ENCODE data around the gene SPOUT1.
"Not testable (repeated sequence)": the region's sequence is repeated elsewhere in the genome, so short reads cannot be mapped to it uniquely, and the experiment has no call there.

SPOUT1 gene

GRCh38 chr9:128809036-128809599, 20.5 kb downstream of the SPOUT1 start:
- DNase-seq, result no peak

GRCh38 chr9:128808543-128808942, 21.1 kb downstream of the SPOUT1 start:
- DNase-seq, result no peak

- no peak for DNase-seq
Measured at GRCh38 chr9:128807827-128808226, 21.8 kb downstream of the SPOUT1 start.

GRCh38 chr9:128805661-128806060, 23.9 kb downstream of the SPOUT1 start:
- no peak for DNase-seq

GRCh38 chr9:128802482-128802881, 27.1 kb downstream of the SPOUT1 start:
- DNase-seq, result no peak

GRCh38 chr9:128800061-128800460, 29.5 kb downstream of the SPOUT1 start:
- no peak for DNase-seq

- no peak for DNase-seq
Measured at GRCh38 chr9:128798896-128799295, 30.7 kb downstream of the SPOUT1 start.

- DNase-seq, result not testable (repeated sequence)
Measured at GRCh38 chr9:128794961-128795360, 34.6 kb downstream of the SPOUT1 start.

- DNase-seq, result no peak
Measured at GRCh38 chr9:128792978-128793686, 36.5 kb downstream of the SPOUT1 start.

GRCh38 chr9:128792134-128792533, 37.5 kb downstream of the SPOUT1 start:
- DNase-seq, result no peak

GRCh38 chr9:128790536-128790935, 39.1 kb downstream of the SPOUT1 start:
- DNase-seq, result no peak

- no peak for DNase-seq
Measured at GRCh38 chr9:128788445-128788844, 41.1 kb downstream of the SPOUT1 start.

- DNase-seq, result no peak
Measured at GRCh38 chr9:128787659-128788058, 41.9 kb downstream of the SPOUT1 start.

- DNase-seq, result peak; percentile 89
Measured at GRCh38 chr9:128786681-128787601, 42.7 kb downstream of the SPOUT1 start, which contains the start of gene TBC1D13. Gene TBC1D13 (plus strand): TSS chr9:128787253. CDS start chr9:128787354, 101 bp downstream.

- no peak for DNase-seq
Measured at GRCh38 chr9:128785427-128785826, 44.2 kb downstream of the SPOUT1 start.

GRCh38 chr9:128782669-128783068, 46.9 kb downstream of the SPOUT1 start:
- DNase-seq, result no peak

- DNase-seq, result no peak
Measured at GRCh38 chr9:128781187-128782070, 48.2 kb downstream of the SPOUT1 start.

GRCh38 chr9:128780093-128780492, 49.5 kb downstream of the SPOUT1 start:
- not testable (repeated sequence) for DNase-seq

GRCh38 chr9:128774804-128775203, 54.8 kb downstream of the SPOUT1 start:
- DNase-seq, result no peak

GRCh38 chr9:128773049-128773448, 56.5 kb downstream of the SPOUT1 start:
- no peak for DNase-seq

- peak; percentile 97 for DNase-seq
Measured at GRCh38 chr9:128771745-128772519, 57.7 kb downstream of the SPOUT1 start, which contains the start of gene ZER1. Gene ZER1 (minus strand): TSS chr9:128771927. CDS start chr9:128755565, 16,362 bp downstream.
